Skeletal muscle satellite cell (primary cell): Measurements from ENCODE around the gene NDUFAB1.
"Not testable (repeated sequence)": the region's sequence is repeated elsewhere in the genome, so short reads cannot be mapped to it uniquely, and the experiment has no call there.

ENCODE experiments used
- H3K27me3 ChIP-seq: 2 replicates; pipeline ENCODE4 v1.7.0; 2013; ENCODE audit warnings: low read length; ENCODE audit not compliant: control insufficient read depth, insufficient read depth
- H3K36me3 ChIP-seq: 2 replicates; pipeline ENCODE4 v1.7.0; 2013; ENCODE audit warnings: mild to moderate bottlenecking, control low read depth, low read length; ENCODE audit not compliant: insufficient read depth
- H3K4me1 ChIP-seq: 2 replicates; pipeline ENCODE4 v1.7.0; 2013; ENCODE audit warnings: low read length; ENCODE audit not compliant: control insufficient read depth, insufficient read depth
- H3K4me2 ChIP-seq: 2 replicates; pipeline ENCODE4 v1.7.0; 2013; ENCODE audit warnings: mild to moderate bottlenecking, low read length
- H3K4me3 ChIP-seq: 2 replicates; pipeline ENCODE4 v1.7.0; 2013; ENCODE audit warnings: low read length
- H3K9ac ChIP-seq: 2 replicates; pipeline ENCODE4 v1.7.0; 2013; ENCODE audit warnings: mild to moderate bottlenecking, low read depth, low read length, moderate library complexity
- H3K9me3 ChIP-seq: replicated peaks from 2 replicates; pipeline ENCODE4 v1.7.0; 2013; ENCODE audit warnings: mild to moderate bottlenecking, control low read depth, low read length

Gene NDUFAB1

GRCh38 chr16:23610905-23611304 is 14.8 kb upstream of the NDUFAB1 start:
- not testable (repeated sequence) for H3K4me3 ChIP-seq, H3K4me1 ChIP-seq, H3K27me3 ChIP-seq, H3K4me2 ChIP-seq, H3K9me3 ChIP-seq, H3K9ac ChIP-seq
- H3K36me3 ChIP-seq, result peaks cover 16% of the 10 kb centered on the region

DNA sequence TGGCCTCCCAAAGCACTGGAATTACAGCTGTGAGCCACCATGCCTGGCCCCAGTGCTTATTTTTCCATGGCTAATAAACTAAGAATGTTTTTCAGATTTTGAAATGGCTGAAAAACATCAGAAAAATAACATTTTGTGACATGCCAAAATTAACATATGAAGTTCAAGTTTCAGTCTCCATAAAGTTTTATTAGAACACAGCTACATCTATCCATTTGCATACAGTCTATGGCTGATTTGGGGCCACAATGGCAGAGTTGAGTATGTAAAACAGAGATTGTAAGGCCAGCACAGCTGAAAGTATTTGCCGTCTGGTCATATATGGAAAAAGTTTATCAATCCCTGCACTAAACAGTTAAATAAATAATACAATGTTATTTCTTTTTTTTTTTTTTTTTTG is 13.8 kb upstream of the NDUFAB1 start:
- Histone ChIP-seq H3K4me3 (no peak overlapping the region), H3K4me2 (no peak overlapping the region), H3K4me1 (peaks cover 8% of the 10 kb centered on the region), H3K9me3 (no peaks in the 10 kb centered on the region), H3K36me3 (peaks cover 20% of the 10 kb centered on the region), H3K9ac (no peak overlapping the region), H3K27me3 (no peaks in the 10 kb centered on the region)

GRCh38 chr16:23608194-23608593 is 12.1 kb upstream of the NDUFAB1 start:
- peaks cover 26% of the 10 kb centered on the region for H3K36me3 ChIP-seq
- no peak overlapping the region for H3K4me2 ChIP-seq
- no peaks in the 10 kb centered on the region for H3K27me3 ChIP-seq
- no peak overlapping the region for H3K9ac ChIP-seq
- peaks cover 8% of the 10 kb centered on the region for H3K4me1 ChIP-seq
- no peaks in the 10 kb centered on the region for H3K9me3 ChIP-seq
- no peak overlapping the region for H3K4me3 ChIP-seq

DNA sequence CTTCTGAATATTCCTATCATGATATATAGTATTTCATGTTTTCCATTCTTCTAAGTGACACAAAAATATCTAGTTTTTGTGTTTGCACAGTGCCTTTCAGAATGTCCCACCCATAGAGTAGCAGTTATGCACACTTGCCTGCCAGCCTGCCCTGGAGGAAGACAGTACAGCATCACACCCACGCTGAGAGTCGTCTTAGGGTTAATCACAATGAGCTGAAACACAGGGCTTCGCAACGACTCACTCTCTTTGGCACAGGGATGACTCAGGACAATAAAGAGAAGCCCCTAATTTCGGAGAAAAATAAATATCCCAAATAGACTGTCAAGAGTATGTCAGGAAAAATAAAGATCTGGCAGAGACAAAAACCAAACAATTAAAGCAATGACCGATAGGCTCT is 11.6 kb upstream of the NDUFAB1 start:
- Histone ChIP-seq H3K9ac (no peak overlapping the region), H3K4me1 (peaks cover 8% of the 10 kb centered on the region), H3K4me3 (no peak overlapping the region), H3K4me2 (no peak overlapping the region), H3K27me3 (no peaks in the 10 kb centered on the region), H3K9me3 (no peaks in the 10 kb centered on the region), H3K36me3 (peaks cover 26% of the 10 kb centered on the region)

GRCh38 chr16:23597003-23597756 is 1.1 kb upstream of the NDUFAB1 start:
- H3K27me3 ChIP-seq, result no peaks in the 10 kb centered on the region
- H3K36me3 ChIP-seq, result peaks cover 19% of the 10 kb centered on the region
- H3K4me2 ChIP-seq, result no peak overlapping the region
- H3K4me1 ChIP-seq, result peaks cover 9% of the 10 kb centered on the region
- no peak overlapping the region for H3K9ac ChIP-seq
- no peaks in the 10 kb centered on the region for H3K9me3 ChIP-seq
- H3K4me3 ChIP-seq, result no peak overlapping the region

DNA sequence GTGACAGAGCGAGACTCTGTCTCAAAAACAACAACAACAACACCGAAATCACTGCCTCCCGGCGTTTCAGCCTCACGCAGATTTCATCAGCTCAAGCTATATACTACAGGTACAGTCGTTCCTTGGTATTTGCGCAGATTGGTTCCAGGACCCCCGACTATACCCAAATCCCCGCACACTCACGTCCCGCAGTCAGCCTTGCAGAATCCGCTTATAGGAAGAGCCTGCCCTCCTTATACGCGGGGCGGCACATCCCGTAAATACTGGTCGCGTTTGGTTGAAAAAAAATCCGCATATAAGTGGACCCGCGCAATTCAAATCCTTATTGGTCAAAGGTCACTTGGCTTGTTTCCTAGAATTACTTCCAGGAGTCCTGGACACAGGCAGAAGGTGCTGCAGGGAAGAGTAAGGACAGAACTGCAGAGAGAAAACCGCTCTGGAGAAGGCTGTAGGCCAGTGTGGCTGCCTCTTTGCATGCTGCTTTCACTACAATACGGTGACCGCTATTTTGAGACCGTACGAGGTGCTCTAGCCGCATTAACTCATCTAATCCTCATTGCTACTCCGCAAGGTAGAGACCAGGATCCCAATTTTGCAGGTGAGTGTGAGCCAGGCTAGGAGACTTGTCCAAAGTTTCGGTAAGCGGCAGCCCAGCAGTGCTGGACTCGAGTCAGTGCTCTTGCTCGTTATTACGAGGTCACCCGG is 718 bp downstream of the NDUFAB1 start:
- H3K4me2 ChIP-seq, result peak overlapping the region; percentile 85
- peaks cover 31% of the 10 kb centered on the region for H3K36me3 ChIP-seq
- H3K9ac ChIP-seq, result peak overlapping the region; percentile 96
- no peaks in the 10 kb centered on the region for H3K9me3 ChIP-seq
- H3K4me1 ChIP-seq, result peaks cover 9% of the 10 kb centered on the region
- H3K4me3 ChIP-seq, result peak overlapping the region; percentile 96
- H3K27me3 ChIP-seq, result no peaks in the 10 kb centered on the region

DNA sequence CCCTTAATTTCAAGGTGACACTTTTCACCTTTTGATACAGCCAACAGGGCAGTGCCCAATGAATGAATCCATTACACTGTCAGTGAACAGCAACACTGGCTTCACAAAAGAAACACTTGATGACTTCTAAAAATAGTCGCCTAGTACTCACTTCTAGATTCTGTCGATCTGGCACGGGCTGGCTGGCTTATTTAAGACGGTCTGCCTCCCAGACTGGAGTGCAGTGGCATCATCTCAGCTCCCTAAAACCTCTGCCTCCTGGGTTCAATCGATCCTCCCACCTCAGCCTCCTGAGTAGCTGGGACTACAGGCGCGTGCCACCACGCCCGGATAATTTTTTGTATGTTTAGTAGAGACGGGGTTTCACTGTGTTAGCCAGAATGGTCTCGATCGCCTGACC is 1.9 kb downstream of the NDUFAB1 start:
- H3K4me1 ChIP-seq, result peaks cover 9% of the 10 kb centered on the region
- H3K4me2 ChIP-seq, result no peak overlapping the region
- peaks cover 38% of the 10 kb centered on the region for H3K36me3 ChIP-seq
- H3K27me3 ChIP-seq, result no peaks in the 10 kb centered on the region
- H3K9ac ChIP-seq, result no peak overlapping the region
- H3K4me3 ChIP-seq, result no peak overlapping the region
- no peaks in the 10 kb centered on the region for H3K9me3 ChIP-seq

DNA sequence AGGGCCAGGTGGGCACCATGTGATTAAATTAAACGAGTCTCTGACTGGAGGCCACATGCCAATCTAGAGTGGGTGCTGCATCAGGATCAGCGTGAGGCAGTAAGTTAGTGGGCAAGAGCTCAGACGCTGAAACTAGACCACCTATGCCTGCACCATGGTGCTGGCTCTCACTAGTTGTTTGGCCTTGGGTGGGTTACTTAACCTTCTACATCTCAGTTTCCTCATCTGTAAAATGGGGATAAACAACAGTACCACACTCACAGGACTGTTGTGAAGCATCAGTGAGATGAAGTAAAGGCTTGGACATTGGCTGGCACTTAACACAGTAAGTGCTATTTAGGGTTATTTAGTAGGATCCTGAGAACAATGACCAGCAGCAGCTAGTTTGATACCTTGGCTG is 5.9 kb downstream of the NDUFAB1 start:
- H3K36me3 ChIP-seq, result peaks cover 51% of the 10 kb centered on the region
- H3K4me1 ChIP-seq, result peaks cover 20% of the 10 kb centered on the region
- no peak overlapping the region for H3K9ac ChIP-seq
- H3K9me3 ChIP-seq, result no peaks in the 10 kb centered on the region
- H3K27me3 ChIP-seq, result no peaks in the 10 kb centered on the region
- H3K4me2 ChIP-seq, result no peak overlapping the region
- no peak overlapping the region for H3K4me3 ChIP-seq

GRCh38 chr16:23587726-23588125 is 8.4 kb downstream of the NDUFAB1 start:
- no peaks in the 10 kb centered on the region for H3K27me3 ChIP-seq
- H3K4me1 ChIP-seq, result peaks cover 12% of the 10 kb centered on the region
- H3K36me3 ChIP-seq, result peaks cover 51% of the 10 kb centered on the region
- H3K4me3 ChIP-seq, result no peak overlapping the region
- H3K9me3 ChIP-seq, result no peaks in the 10 kb centered on the region
- peak overlapping the region; percentile 30 for H3K4me2 ChIP-seq
- no peak overlapping the region for H3K9ac ChIP-seq

- Histone ChIP-seq H3K4me2 (no peak overlapping the region), H3K9me3 (no peaks in the 10 kb centered on the region), H3K4me3 (no peak overlapping the region), H3K27me3 (no peaks in the 10 kb centered on the region), H3K9ac (no peak overlapping the region), H3K36me3 (peaks cover 44% of the 10 kb centered on the region), H3K4me1 (peaks cover 12% of the 10 kb centered on the region)
Measured at GRCh38 chr16:23584186-23585076, 11.7 kb downstream of the NDUFAB1 start.

DNA sequence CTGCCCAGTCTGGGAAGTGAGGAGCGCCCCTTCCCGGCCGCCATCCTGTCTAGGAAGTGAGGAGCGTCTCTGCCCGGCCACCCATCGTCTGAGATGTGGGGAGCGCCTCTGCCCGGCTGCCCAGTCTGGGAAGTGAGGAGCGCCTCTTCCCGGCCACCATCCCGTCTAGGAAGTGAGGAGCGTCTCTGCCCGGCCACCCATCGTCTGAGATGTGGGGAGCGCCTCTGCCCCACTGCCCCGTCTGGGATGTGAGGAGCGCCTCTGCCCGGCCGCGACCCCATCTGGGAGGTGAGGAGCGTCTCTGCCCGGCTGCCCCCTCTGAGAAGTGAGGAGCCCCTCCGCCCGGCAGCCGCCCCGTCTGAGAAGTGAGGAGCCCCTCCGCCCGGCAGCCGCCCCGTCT is 12.8 kb downstream of the NDUFAB1 start:
- H3K4me1 ChIP-seq, result peaks cover 10% of the 10 kb centered on the region
- not testable (repeated sequence) for H3K9me3 ChIP-seq, H3K9ac ChIP-seq, H3K4me3 ChIP-seq, H3K27me3 ChIP-seq, H3K4me2 ChIP-seq
- H3K36me3 ChIP-seq, result peaks cover 47% of the 10 kb centered on the region
